HUES48 (cell line): ENCODE measurements around the gene IGSF3.

Experiments
- H3K27ac ChIP-seq: one replicate; pipeline ENCODE4 v1.7.0; 2013; ENCODE audit warnings: low read depth, low read length, inconsistent platforms
- H3K27me3 ChIP-seq: 2 replicates; pipeline ENCODE4 v1.6.1; 2013; ENCODE audit warnings: mild to moderate bottlenecking, low read length; ENCODE audit not compliant: control insufficient read depth, insufficient read depth
- H3K36me3 ChIP-seq: 2 replicates; pipeline ENCODE4 v1.6.1; 2013; ENCODE audit warnings: low read length; ENCODE audit not compliant: control insufficient read depth, insufficient read depth
- H3K4me1 ChIP-seq: 2 replicates; pipeline ENCODE4 v1.6.1; 2013; ENCODE audit warnings: mild to moderate bottlenecking, low read length; ENCODE audit not compliant: control insufficient read depth, insufficient read depth
- H3K4me3 ChIP-seq: 2 replicates; pipeline ENCODE4 v1.5.1; 2013; ENCODE audit warnings: mild to moderate bottlenecking, low read depth, low read length
- H3K9ac ChIP-seq: 2 replicates; pipeline ENCODE4 v1.6.1; 2013; ENCODE audit warnings: mild to moderate bottlenecking, low read depth, low read length, moderate library complexity
- H3K9me3 ChIP-seq: 2 replicates; pipeline ENCODE4 v1.6.1; 2013; ENCODE audit warnings: low read length; ENCODE audit not compliant: control insufficient read depth, insufficient read depth

The IGSF3 gene

GRCh38 chr1:116686723-116687352 lies 19.3 kb upstream of the IGSF3 start:
- H3K36me3 ChIP-seq, result no peaks in the 10 kb centered on the region
- H3K27ac ChIP-seq, result no peak overlapping the region
- peaks cover 14% of the 10 kb centered on the region; the same call in 1 of the 2 replicates for H3K4me1 ChIP-seq
- no peak overlapping the region for H3K9ac ChIP-seq
- no peak overlapping the region for H3K4me3 ChIP-seq
- H3K9me3 ChIP-seq, result no peaks in the 10 kb centered on the region
- H3K27me3 ChIP-seq, result no peaks in the 10 kb centered on the region

- Histone ChIP-seq H3K9me3 (no peaks in the 10 kb centered on the region), H3K27me3 (no peaks in the 10 kb centered on the region), H3K4me3 (no peak overlapping the region), H3K9ac (no peak overlapping the region), H3K4me1 (0 out of 2 replicates have a peak, but pooled peaks cover 9% of the 10 kb centered on the region), H3K27ac (no peak overlapping the region), H3K36me3 (no peaks in the 10 kb centered on the region)
Observed at GRCh38 chr1:116686175-116686574, 18.6 kb upstream of the IGSF3 start.

GRCh38 chr1:116684575-116684974 lies 17.0 kb upstream of the IGSF3 start:
- H3K4me1 ChIP-seq, result 0 out of 2 replicates have a peak, but pooled peaks cover 6% of the 10 kb centered on the region

GRCh38 chr1:116682641-116683221 lies 15.2 kb upstream of the IGSF3 start:
- H3K4me3 ChIP-seq, result no peak overlapping the region
- no peaks in the 10 kb centered on the region; the same call in 1 of the 2 replicates for H3K27me3 ChIP-seq
- no peaks in the 10 kb centered on the region for H3K9me3 ChIP-seq
- H3K27ac ChIP-seq, result no peak overlapping the region
- H3K9ac ChIP-seq, result no peak overlapping the region
- 0 out of 2 replicates have a peak, but pooled peaks cover 4% of the 10 kb centered on the region for H3K4me1 ChIP-seq
- no peaks in the 10 kb centered on the region for H3K36me3 ChIP-seq

More at GRCh38 chr1:116684575-116684974, 17.0 kb upstream of the IGSF3 start:
- H3K4me3 ChIP-seq, result no peak overlapping the region
- H3K36me3 ChIP-seq, result no peaks in the 10 kb centered on the region
- H3K27me3 ChIP-seq, result no peaks in the 10 kb centered on the region
- H3K9ac ChIP-seq, result no peak overlapping the region
- no peak overlapping the region for H3K27ac ChIP-seq
- no peaks in the 10 kb centered on the region for H3K9me3 ChIP-seq

- Histone ChIP-seq H3K9ac (no peak overlapping the region), H3K27ac (no peak overlapping the region), H3K4me3 (no peak overlapping the region), H3K36me3 (no peaks in the 10 kb centered on the region), H3K27me3 (no peaks in the 10 kb centered on the region; the same call in 1 of the 2 replicates), H3K9me3 (no peaks in the 10 kb centered on the region), H3K4me1 (no peaks in the 10 kb centered on the region)
Observed at GRCh38 chr1:116681343-116681899, 13.9 kb upstream of the IGSF3 start.

- Histone ChIP-seq H3K4me3 (no peak overlapping the region), H3K4me1 (no peaks in the 10 kb centered on the region), H3K27ac (no peak overlapping the region), H3K9me3 (no peaks in the 10 kb centered on the region), H3K9ac (no peak overlapping the region), H3K27me3 (no peaks in the 10 kb centered on the region; the same call in 1 of the 2 replicates), H3K36me3 (no peaks in the 10 kb centered on the region)
Observed at GRCh38 chr1:116680752-116681151, 13.2 kb upstream of the IGSF3 start.

- H3K4me3 ChIP-seq, result no peak overlapping the region
- no peaks in the 10 kb centered on the region; the same call in 1 of the 2 replicates for H3K27me3 ChIP-seq
- H3K27ac ChIP-seq, result no peak overlapping the region
- no peak overlapping the region for H3K9ac ChIP-seq
- no peaks in the 10 kb centered on the region for H3K4me1 ChIP-seq
- no peaks in the 10 kb centered on the region for H3K9me3 ChIP-seq
- no peaks in the 10 kb centered on the region for H3K36me3 ChIP-seq
Observed at GRCh38 chr1:116679828-116680628, 12.5 kb upstream of the IGSF3 start.

GRCh38 chr1:116679091-116679827 lies 11.7 kb upstream of the IGSF3 start:
- H3K9ac ChIP-seq, result no peak overlapping the region
- H3K27me3 ChIP-seq, result no peaks in the 10 kb centered on the region; the same call in 1 of the 2 replicates
- H3K9me3 ChIP-seq, result no peaks in the 10 kb centered on the region
- H3K4me3 ChIP-seq, result no peak overlapping the region
- H3K36me3 ChIP-seq, result no peaks in the 10 kb centered on the region
- H3K27ac ChIP-seq, result no peak overlapping the region
- H3K4me1 ChIP-seq, result no peaks in the 10 kb centered on the region

- no peak overlapping the region for H3K4me3 ChIP-seq
- H3K27ac ChIP-seq, result no peak overlapping the region
- H3K4me1 ChIP-seq, result no peaks in the 10 kb centered on the region
- H3K9ac ChIP-seq, result no peak overlapping the region
- no peaks in the 10 kb centered on the region for H3K9me3 ChIP-seq
- no peaks in the 10 kb centered on the region for H3K36me3 ChIP-seq
- no peaks in the 10 kb centered on the region; the same call in 1 of the 2 replicates for H3K27me3 ChIP-seq
Observed at GRCh38 chr1:116678732-116679090, 11.2 kb upstream of the IGSF3 start.

- no peaks in the 10 kb centered on the region; the same call in 1 of the 2 replicates for H3K27me3 ChIP-seq
- H3K27ac ChIP-seq, result no peak overlapping the region
- H3K9me3 ChIP-seq, result no peaks in the 10 kb centered on the region
- no peak overlapping the region for H3K9ac ChIP-seq
- no peak overlapping the region for H3K4me3 ChIP-seq
- no peaks in the 10 kb centered on the region for H3K4me1 ChIP-seq
- no peaks in the 10 kb centered on the region for H3K36me3 ChIP-seq
Observed at GRCh38 chr1:116677474-116678062, 10.0 kb upstream of the IGSF3 start.
